Adrenal gland (tissue), 5 donors: ENCODE results near the gene SLC25A41.

ENCODE experiments used
- POLR2A ChIP-seq, 2 donors: fragments of 450-650 bp; IDR thresholded peaks; one replicate each; pipeline ENCODE4 v1.6.1; 2017; ENCODE audit warnings: antibody characterized with exemption in 2 of 2, mild to moderate bottlenecking in 2 of 2, moderate library complexity in 1 of 2
- TF ChIP-seq, protein P1 (sequence below), 6 experiments: fragments of 450-650 bp in 4 of 6; fragments of 200-600 bp in 2 of 6; sonication (generic) in 1 of 6; IDR thresholded peaks; 1 replicate in 5 of 6; 2 replicates in 1 of 6; pipeline versions ENCODE4 v1.5.1 to v1.8.0; 2016 to 2021; ENCODE audit warnings: antibody characterized with exemption in 6 of 6, mild to moderate bottlenecking in 2 of 6, moderate library complexity in 1 of 6
- donor health status: DM: no; HTN: no; CAD: no.

- TF ChIP-seq POLR2A (IDR thresholded peaks at IDR 0.05): no peak
- TF ChIP-seq, protein P1, sequence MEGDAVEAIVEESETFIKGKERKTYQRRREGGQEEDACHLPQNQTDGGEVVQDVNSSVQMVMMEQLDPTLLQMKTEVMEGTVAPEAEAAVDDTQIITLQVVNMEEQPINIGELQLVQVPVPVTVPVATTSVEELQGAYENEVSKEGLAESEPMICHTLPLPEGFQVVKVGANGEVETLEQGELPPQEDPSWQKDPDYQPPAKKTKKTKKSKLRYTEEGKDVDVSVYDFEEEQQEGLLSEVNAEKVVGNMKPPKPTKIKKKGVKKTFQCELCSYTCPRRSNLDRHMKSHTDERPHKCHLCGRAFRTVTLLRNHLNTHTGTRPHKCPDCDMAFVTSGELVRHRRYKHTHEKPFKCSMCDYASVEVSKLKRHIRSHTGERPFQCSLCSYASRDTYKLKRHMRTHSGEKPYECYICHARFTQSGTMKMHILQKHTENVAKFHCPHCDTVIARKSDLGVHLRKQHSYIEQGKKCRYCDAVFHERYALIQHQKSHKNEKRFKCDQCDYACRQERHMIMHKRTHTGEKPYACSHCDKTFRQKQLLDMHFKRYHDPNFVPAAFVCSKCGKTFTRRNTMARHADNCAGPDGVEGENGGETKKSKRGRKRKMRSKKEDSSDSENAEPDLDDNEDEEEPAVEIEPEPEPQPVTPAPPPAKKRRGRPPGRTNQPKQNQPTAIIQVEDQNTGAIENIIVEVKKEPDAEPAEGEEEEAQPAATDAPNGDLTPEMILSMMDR (IDR thresholded peaks at IDR 0.05): no peak
Measured at GRCh38 chr19:6478815-6479214, 45.3 kb upstream of the SLC25A41 start.
